GM23248 (cell line): ENCODE data around the gene REXO1.
"Not testable (repeated sequence)": the region's sequence is repeated elsewhere in the genome, so short reads cannot be mapped to it uniquely, and the experiment has no call there.

Experiments used
- EZH2 ChIP-seq: fragments of 200-600 bp; sonication (generic); IDR thresholded peaks from 2 replicates; pipeline ENCODE4 v1.6.1; 2018; ENCODE audit warnings: antibody characterized with exemption, mild to moderate bottlenecking; ENCODE audit not compliant: insufficient read depth, poor library complexity, severe bottlenecking
- EZH2phosphoT487 ChIP-seq: fragments of 200-600 bp; sonication (generic); IDR thresholded peaks from 2 replicates; pipeline ENCODE4 v1.6.1; 2018; ENCODE audit warnings: antibody characterized with exemption, moderate library complexity, mild to moderate bottlenecking, low read depth; ENCODE audit not compliant: insufficient read depth

DNA sequence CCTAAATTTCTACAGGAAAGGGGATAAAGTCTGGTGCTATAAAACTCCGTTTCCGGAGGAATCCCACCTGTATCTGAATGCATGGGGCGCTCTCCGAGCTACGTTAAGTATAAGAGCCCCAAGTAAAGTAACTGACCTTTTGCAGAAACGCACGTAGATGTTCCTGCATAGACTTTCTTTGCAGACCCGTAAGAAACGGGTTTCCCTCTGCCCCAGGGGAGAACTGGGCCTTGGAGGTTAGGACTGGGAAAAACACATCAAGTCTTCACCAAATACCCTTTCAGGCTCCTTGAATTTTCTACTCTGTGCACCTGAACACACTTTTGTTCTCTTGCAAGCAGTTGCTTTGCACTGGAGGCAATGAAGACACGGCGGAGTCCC, 27.0 kb upstream of the REXO1 start:
- TF ChIP-seq EZH2, EZH2phosphoT487: not testable (repeated sequence)
